H1 (cell line): ENCODE measurements around the gene MYO9B. TPM values are rescaled to one million over a fixed set of nuclear protein-coding genes. Genes with fewer than 3 reads are reported as not detected.

Experiments used
- BRCA1 ChIP-seq: IDR thresholded peaks from 2 replicates; pipeline ENCODE4 v1.6.1; 2012; ENCODE audit warnings: low read depth, low read length, improper control_type of control experiment
- polyA plus RNA-seq, 7 experiments: library from polyadenylated mRNA; depleted of rRNA in 3 of 7; stranded (reverse) in 5 of 7; unstranded in 2 of 7; fragments of >200 nt in 5 of 7; fragments of 200-250 nt in 2 of 7; gene quantifications; 1 replicate in 5 of 7; 2 replicates in 1 of 7; 4 replicates in 1 of 7; pipeline versions ENCODE4 v1.2.1 to v1.2.3, GENCODE V29; 2011 to 2013; ENCODE audit warnings: missing spikeins in 2 of 7, mixed read lengths in 2 of 7
- total RNA-seq: library from RNA; stranded (reverse); fragmentation: NEBNext Ultra II Directional; extraction: Animal tissue kit (Norgen Biotek cat#: 25700); gene quantifications from 2 replicates; pipeline ENCODE4 v1.2.1, GENCODE V29; 2021

MYO9B gene
- total and polyA plus RNA-seq, 2 of the 8 experiments (the other 6 are each of a cell fraction or from before 2014, with no cell fraction given): 27.6 to 77.1 TPM

DNA sequence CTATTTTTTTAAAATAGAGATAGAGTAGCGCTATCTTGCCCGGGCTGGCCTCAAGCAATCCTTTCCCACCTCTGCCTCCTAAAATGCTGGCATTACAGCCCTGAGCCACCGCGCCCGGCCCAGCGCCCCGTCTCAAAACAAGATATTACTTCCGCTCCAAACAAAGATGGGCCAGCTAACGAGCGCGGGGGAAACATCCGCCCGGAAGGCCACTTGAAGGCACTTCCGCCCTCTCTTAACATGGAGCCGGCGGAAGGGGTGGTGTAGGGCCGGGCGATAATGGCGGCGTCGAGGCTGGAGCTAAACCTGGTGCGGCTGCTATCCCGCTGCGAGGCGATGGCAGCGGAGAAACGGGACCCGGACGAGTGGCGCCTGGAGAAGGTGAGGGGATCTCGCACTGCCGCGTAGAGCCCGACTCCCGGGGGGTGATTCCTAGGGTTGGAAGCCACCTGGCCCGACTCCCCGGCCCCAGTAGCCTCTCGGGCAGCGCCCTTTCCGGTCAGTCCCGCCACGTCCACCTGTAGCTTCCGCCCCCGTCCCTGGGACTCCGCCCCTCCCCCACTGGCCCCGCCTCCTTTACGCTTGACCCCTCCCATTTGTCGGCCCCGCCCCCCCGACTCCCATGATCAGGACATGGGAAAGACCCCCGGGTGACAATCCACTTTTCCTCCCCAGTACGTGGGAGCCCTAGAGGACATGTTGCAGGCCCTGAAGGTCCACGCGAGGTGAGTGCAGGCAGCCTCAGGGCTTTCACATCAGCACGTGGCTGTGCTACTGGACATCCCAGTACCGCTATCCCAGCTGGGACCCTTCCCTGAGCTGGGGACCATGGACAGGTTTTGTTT is 139.8 kb downstream of the MYO9B start, which contains the start of gene USE1 (continued):
- TF ChIP-seq BRCA1: no peak
- TF ChIP-seq, all 59 proteins: peak for 23
